ENCODE data around the gene URM1. TPM values are rescaled to one million over a fixed set of nuclear protein-coding genes. Genes with fewer than 3 reads are reported as not detected.

Gene URM1
- total RNA-seq, 4 donors from 2014 or later: 24.9 to 47.7 (median 42.4) TPM

- peaks cover 0 to 2% (median 0%) of the 10 kb centered on the region in 4 donors for H3K9me3 ChIP-seq
- peaks cover 0 to 8% of the 10 kb centered on the region in 2 donors for H3K27me3 ChIP-seq
- no peak for TF ChIP-seq POLR2A (IDR thresholded peaks at IDR 0.05)
- TF ChIP-seq CTCF (IDR thresholded peaks at IDR 0.05): no peak
- no peak overlapping the region for H3K4me3 ChIP-seq
- no peak overlapping the region for H3K27ac ChIP-seq
- H3K36me3 ChIP-seq: no peaks in the 10 kb centered on the region
- peaks cover 0 to 14% (median 10%) of the 10 kb centered on the region in 4 donors for H3K4me1 ChIP-seq
- no peak for DNase-seq
Measured at GRCh38 chr9:128415281-128415680, 44.1 kb downstream of the URM1 start.

DNA sequence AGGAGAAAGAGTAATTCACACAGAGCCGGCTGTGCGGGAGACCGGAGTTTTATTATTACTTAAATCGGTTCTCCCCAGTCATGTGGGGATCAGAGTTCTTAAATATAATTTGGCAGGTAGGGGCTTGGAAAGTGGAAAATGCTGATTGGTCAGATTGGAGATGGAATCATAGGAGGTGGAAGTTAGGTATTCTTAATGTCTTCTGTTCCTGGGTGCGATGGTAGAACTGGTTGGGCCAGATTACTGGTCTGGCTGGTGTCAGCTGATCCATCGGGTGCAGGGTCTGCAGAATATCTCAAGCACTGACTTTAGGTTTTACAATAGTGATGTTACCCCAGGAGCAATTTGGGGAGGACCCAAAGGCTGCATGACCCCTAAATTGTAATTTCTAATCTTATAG, 44.8 kb downstream of the URM1 start:
- no peak for DNase-seq
- TF ChIP-seq POLR2A (IDR thresholded peaks at IDR 0.05) (no peak), CTCF (IDR thresholded peaks at IDR 0.05) (no peak)

DNA sequence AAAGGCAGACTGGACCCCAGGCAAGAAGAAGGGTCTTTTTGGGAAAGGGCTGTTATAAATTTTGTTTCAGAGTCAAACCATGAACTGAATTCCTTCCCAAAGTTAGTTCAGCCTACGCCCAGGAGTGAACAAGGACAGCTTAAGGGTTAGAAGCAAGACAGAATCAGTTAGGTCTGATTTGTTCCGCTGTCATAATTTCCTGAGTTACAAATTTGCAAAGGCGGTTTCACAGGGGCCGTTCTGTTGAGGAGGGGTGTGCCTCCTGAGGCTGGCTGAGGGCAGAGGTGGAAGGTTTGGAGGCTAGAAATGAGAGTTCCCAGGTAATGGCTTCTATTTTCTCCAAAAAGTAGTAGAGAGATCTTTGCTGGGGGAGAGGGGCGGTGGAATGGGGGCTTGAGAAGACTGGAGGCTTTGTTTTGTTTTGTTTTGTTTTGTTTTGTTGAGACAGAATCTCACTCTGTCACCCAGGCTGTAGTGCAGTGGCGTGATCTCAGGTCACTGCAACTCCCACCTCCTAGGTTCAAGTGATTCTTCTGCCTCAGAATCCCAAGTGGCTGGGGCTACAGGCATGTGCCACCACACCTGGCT, 45.4 kb downstream of the URM1 start:
- Histone ChIP-seq H3K36me3 (no peaks in the 10 kb centered on the region), H3K4me1 (peaks cover 0 to 23% (median 13%) of the 10 kb centered on the region in 4 donors), H3K27me3 (peaks cover 0 to 8% of the 10 kb centered on the region in 2 donors), H3K9me3 (peaks cover 0 to 4% (median 0%) of the 10 kb centered on the region in 4 donors), H3K27ac (no peak overlapping the region), H3K4me3 (no peak overlapping the region)
- no peak for DNase-seq
- TF ChIP-seq POLR2A (IDR thresholded peaks at IDR 0.05): no peak
- TF ChIP-seq CTCF (IDR thresholded peaks at IDR 0.05): no peak

More for the DNA sequence above, 44.8 kb downstream of the URM1 start:
- peaks cover 0 to 4% (median 0%) of the 10 kb centered on the region in 4 donors for H3K9me3 ChIP-seq
- no peak overlapping the region for H3K4me3 ChIP-seq
- H3K4me1 ChIP-seq: peaks cover 0 to 19% (median 13%) of the 10 kb centered on the region in 4 donors
- no peak overlapping the region for H3K27ac ChIP-seq
- H3K36me3 ChIP-seq: no peaks in the 10 kb centered on the region
- peaks cover 0 to 8% of the 10 kb centered on the region in 2 donors for H3K27me3 ChIP-seq

GRCh38 chr9:128419061-128419925, 48.1 kb downstream of the URM1 start:
- DNase-seq: no peak
- no peaks in the 10 kb centered on the region for H3K36me3 ChIP-seq
- H3K9me3 ChIP-seq: peaks cover 0 to 4% (median 0%) of the 10 kb centered on the region in 4 donors
- peaks cover 0 to 23% (median 13%) of the 10 kb centered on the region in 4 donors for H3K4me1 ChIP-seq
- H3K27me3 ChIP-seq: peaks cover 0 to 8% of the 10 kb centered on the region in 2 donors
- peak overlapping the region; percentile 65 to 99 (median 79) for H3K4me3 ChIP-seq
- TF ChIP-seq POLR2A (IDR thresholded peaks at IDR 0.05): no peak
- TF ChIP-seq CTCF (IDR thresholded peaks at IDR 0.05): no peak
- peak overlapping the region in 1 of 4 donors; percentile 79 for H3K27ac ChIP-seq

- peak overlapping the region; percentile 28 to 79 (median 60) for H3K27ac ChIP-seq
- peaks cover 0 to 8% of the 10 kb centered on the region in 2 donors for H3K27me3 ChIP-seq
- peak; percentile 65 to 84 (median 78) for DNase-seq
- H3K4me3 ChIP-seq: peak overlapping the region; percentile 65 to 99 (median 79)
- TF ChIP-seq CTCF (IDR thresholded peaks at IDR 0.05) (peak; percentile 34 to 85 (median 68)), POLR2A (IDR thresholded peaks at IDR 0.05) (no peak)
- no peaks in the 10 kb centered on the region for H3K36me3 ChIP-seq
- H3K9me3 ChIP-seq: peaks cover 0 to 4% (median 0%) of the 10 kb centered on the region in 4 donors
- peaks cover 0 to 23% (median 13%) of the 10 kb centered on the region in 4 donors for H3K4me1 ChIP-seq
Measured at GRCh38 chr9:128420060-128420650, 49.0 kb downstream of the URM1 start.
